Measurements from ENCODE around the gene GRPEL1.

Gene GRPEL1

DNA sequence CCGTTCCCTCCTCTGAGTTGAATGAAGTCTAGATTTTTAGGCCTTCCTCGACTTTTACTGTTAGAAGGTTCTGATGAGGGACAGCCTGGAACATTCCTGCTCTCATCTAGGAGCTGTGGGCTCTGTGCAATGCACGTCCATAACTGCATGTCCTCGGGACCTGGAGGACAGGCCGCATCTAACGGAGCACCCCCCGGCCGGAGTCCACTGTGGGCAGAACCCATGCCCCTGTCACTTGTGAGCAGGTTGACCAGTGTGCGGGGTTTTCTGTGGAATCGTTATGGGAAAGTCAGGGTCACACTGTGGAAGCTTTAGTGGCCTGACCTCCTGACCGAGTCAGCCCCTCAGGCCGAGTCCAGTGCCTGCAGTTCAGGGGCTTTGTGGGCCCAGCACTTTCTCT lies 44.0 kb downstream of the GRPEL1 start:
- TF ChIP-seq, protein P1, sequence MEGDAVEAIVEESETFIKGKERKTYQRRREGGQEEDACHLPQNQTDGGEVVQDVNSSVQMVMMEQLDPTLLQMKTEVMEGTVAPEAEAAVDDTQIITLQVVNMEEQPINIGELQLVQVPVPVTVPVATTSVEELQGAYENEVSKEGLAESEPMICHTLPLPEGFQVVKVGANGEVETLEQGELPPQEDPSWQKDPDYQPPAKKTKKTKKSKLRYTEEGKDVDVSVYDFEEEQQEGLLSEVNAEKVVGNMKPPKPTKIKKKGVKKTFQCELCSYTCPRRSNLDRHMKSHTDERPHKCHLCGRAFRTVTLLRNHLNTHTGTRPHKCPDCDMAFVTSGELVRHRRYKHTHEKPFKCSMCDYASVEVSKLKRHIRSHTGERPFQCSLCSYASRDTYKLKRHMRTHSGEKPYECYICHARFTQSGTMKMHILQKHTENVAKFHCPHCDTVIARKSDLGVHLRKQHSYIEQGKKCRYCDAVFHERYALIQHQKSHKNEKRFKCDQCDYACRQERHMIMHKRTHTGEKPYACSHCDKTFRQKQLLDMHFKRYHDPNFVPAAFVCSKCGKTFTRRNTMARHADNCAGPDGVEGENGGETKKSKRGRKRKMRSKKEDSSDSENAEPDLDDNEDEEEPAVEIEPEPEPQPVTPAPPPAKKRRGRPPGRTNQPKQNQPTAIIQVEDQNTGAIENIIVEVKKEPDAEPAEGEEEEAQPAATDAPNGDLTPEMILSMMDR (IDR thresholded peaks at IDR 0.05; ENCODE audit: control insufficient read depth, extremely low read depth, insufficient read depth): no peak
- DNase-seq (ENCODE audit: low read depth): no peak
- no peak overlapping the region for H3K4me3 ChIP-seq (ENCODE audit: low read depth, low read length)

DNA sequence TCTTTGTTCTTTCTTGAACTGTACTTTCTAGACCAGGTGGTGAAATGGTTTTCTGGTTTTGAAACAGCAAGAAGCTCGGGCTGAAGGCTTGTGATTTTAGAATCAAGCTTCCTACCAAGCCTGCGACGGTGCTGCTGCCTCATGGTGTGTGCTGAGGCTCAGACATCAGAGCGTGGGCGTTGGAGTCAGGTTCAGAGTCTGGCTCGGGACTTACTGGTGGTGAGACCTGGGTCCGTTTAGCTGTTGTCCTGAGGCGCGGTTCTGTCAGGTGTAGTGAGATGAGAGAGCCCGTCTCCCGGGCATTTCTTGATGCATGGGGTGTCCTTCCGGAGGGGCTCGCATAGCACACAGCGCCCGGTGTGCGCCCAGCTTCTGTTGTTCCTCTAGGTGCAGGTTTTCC lies 44.4 kb downstream of the GRPEL1 start:
- H3K4me3 ChIP-seq (ENCODE audit: low read depth, low read length): no peak overlapping the region
- TF ChIP-seq, protein P1 (IDR thresholded peaks at IDR 0.05; ENCODE audit: control insufficient read depth, extremely low read depth, insufficient read depth): no peak
- no peak for DNase-seq (ENCODE audit: low read depth)

DNA sequence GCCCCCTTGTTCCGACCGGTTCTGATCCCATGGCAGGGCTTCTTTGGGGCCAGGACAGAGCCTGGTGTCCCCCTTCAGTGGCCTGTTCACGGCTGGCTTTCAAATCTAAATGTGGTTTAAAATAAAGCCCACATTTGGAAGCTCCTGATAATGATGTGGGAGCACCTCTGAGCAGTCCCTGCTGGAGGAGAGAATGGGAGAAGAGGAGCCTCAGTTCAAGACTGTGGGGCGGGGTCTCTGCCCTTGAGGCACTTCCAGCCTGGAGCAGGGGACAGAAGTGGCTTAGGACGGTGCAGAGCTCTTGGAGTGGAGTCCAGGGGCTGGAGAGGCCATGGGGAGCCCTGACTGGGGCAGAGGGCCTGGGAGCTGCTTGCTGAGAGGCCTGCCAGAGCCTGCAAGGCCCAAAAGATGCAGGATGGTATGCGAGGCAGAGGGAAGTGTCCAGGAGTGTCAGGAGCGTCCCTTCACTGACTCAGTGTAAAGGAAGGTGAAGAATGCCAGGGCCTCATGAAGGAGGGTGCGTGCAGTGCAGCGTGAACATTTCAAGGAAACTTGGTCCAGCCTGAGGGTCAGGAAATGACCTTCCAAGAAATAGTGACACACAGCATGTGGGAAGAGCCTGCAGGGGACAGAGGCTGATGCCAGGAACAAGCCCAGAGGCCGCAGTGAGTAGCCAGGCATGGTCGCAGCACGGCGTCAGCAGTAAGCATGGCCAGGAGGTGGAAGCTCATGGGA lies 45.8 kb downstream of the GRPEL1 start:
- TF ChIP-seq, protein P1 (IDR thresholded peaks at IDR 0.05; ENCODE audit: control insufficient read depth, extremely low read depth, insufficient read depth): no peak
- no peak for DNase-seq (ENCODE audit: low read depth)
- no peak overlapping the region for H3K4me3 ChIP-seq (ENCODE audit: low read depth, low read length)

DNA sequence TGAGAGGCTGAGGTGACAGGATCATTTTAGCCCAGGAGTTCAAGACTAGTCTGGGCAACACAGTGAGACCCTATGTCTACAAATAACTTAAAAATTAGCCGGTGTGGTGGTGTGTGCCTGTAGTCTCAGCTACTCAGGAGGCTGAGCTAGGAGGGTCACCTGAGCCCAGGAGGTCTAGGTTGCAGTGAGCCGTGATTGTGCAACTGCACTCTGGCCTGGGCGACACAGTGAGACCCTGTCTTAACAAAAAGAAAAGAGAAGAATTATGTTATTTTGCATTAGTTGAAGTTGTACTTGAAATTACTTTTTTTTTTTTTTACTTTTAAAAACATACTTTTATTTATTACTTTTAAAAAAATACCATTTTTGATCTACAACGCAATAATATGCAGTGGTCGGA lies 46.5 kb downstream of the GRPEL1 start:
- TF ChIP-seq, protein P1 (IDR thresholded peaks at IDR 0.05; ENCODE audit: control insufficient read depth, extremely low read depth, insufficient read depth): no peak
- no peak for DNase-seq (ENCODE audit: low read depth)

DNA sequence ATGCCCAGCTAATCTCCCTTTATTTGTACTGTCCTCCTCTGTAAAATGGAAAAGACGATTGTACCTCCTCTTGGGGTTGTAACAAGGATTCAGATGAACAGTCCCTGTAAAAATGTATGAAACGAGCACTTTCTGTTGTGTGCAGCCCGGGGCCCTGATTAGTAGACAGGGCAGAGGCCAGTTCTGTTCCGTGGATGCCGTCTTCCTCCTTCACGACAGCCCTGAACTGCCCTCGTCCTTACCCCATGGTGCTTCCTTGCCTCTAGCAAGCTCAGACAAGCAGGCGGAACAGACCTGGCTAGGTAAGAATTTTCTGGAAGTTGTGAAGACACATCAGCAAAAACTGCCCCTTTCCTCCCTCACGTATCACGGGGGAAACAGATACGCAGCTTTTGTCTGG lies 47.0 kb downstream of the GRPEL1 start:
- no peak for DNase-seq (ENCODE audit: low read depth)
- TF ChIP-seq, protein P1 (IDR thresholded peaks at IDR 0.05; ENCODE audit: control insufficient read depth, extremely low read depth, insufficient read depth): no peak
- no peak overlapping the region for H3K4me3 ChIP-seq (ENCODE audit: low read depth, low read length)

More for the DNA sequence above, 46.5 kb downstream of the GRPEL1 start:
- H3K4me3 ChIP-seq (ENCODE audit: low read depth, low read length): no peak overlapping the region

DNA sequence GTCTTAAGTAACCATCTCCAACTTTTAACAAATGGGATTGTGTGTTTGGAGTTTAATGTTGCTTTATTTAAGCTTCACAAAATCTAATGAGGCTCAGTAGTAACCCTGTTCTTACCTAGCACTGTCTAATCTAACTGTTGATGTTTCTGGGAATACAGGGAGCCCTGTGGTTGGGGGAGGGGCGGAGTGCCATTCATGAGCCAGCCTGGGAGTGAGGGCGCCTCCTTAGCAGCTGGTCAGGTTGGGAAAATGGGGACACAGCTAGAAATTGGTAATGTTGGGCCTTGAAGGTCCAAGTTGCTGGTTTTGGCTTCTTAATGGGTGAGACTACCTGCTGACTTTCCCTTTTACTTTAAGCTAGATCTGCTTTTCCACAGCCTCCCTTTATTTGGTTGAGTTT lies 47.6 kb downstream of the GRPEL1 start:
- TF ChIP-seq, protein P1 (IDR thresholded peaks at IDR 0.05; ENCODE audit: control insufficient read depth, extremely low read depth, insufficient read depth): no peak
- no peak overlapping the region for H3K4me3 ChIP-seq (ENCODE audit: low read depth, low read length)
- no peak for DNase-seq (ENCODE audit: low read depth)

DNA sequence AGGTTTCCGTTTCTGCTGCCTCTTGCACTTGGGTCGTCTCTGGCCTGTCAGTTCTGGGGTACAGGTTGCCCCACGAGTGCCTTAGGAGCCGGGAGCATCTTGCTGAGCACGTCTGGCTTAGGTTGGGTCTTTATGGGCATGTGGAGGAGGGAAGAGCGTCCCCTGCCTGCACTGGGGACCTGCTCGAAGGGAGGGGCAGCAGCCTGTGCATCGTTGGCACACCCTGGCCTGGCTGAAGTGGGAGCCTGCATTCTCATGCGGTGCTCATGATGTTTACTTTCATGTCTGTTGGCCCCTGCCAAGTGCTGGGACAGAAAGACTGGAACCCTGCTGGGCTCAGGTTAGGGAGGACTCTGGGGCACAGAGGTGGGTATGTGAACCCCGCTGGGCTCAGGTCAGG lies 48.5 kb downstream of the GRPEL1 start:
- H3K4me3 ChIP-seq (ENCODE audit: low read depth, low read length): no peak overlapping the region
- DNase-seq (ENCODE audit: low read depth): no peak
- TF ChIP-seq, protein P1 (IDR thresholded peaks at IDR 0.05; ENCODE audit: control insufficient read depth, extremely low read depth, insufficient read depth): no peak
